Endodermal cell (in vitro differentiated cells): ENCODE results near the gene NPHP4. TPM values are rescaled to one million over a fixed set of nuclear protein-coding genes. Genes with fewer than 3 reads are reported as not detected.

ENCODE experiments used
- DNase-seq: peaks from one replicate; pipeline ENCODE4 v3.0.0-alpha.2; 2017
- H3K27ac ChIP-seq: 2 replicates; pipeline ENCODE4 v1.5.1; 2013; ENCODE audit warnings: mild to moderate bottlenecking, low read depth, low read length, moderate library complexity
- H3K27me3 ChIP-seq: 2 replicates; pipeline ENCODE4 v1.6.1; 2013; ENCODE audit warnings: mild to moderate bottlenecking, low read length, moderate library complexity; ENCODE audit not compliant: insufficient read depth, control insufficient read depth, poor library complexity, severe bottlenecking
- H3K36me3 ChIP-seq: 2 replicates; pipeline ENCODE4 v1.7.0; 2013; ENCODE audit warnings: mild to moderate bottlenecking, low read length, moderate library complexity; ENCODE audit not compliant: control insufficient read depth, insufficient read depth
- H3K4me1 ChIP-seq: one replicate; pipeline ENCODE4 v1.7.0; 2013; ENCODE audit warnings: low read length; ENCODE audit not compliant: control insufficient read depth, insufficient read depth
- H3K4me3 ChIP-seq: 2 replicates; pipeline ENCODE4 v1.5.1; 2013; ENCODE audit warnings: mild to moderate bottlenecking, low read length, moderate library complexity
- H3K9ac ChIP-seq: 2 replicates; pipeline ENCODE4 v1.6.1; 2013; ENCODE audit warnings: mild to moderate bottlenecking, low read length, moderate library complexity; ENCODE audit not compliant: poor library complexity, severe bottlenecking; ENCODE audit errors: extremely low read depth
- H3K9me3 ChIP-seq: 2 replicates; pipeline ENCODE4 v1.6.1; 2013; ENCODE audit warnings: mild to moderate bottlenecking, low read length, moderate library complexity; ENCODE audit not compliant: control insufficient read depth
- H3K27ac Mint-ChIP-seq: 2 replicates; pipeline ENCODE4 v1.8.0; 2020; ENCODE audit warnings: mixed read lengths
- H3K27me3 Mint-ChIP-seq: 2 replicates; pipeline ENCODE4 v1.8.0; 2021; ENCODE audit warnings: mild to moderate bottlenecking, mixed read lengths; ENCODE audit not compliant: insufficient read depth
- H3K36me3 Mint-ChIP-seq: 2 replicates; pipeline ENCODE4 v1.8.0; 2020; ENCODE audit warnings: low read depth, mixed read lengths
- H3K4me1 Mint-ChIP-seq: 2 replicates; pipeline ENCODE4 v1.8.0; 2020; ENCODE audit warnings: mixed read lengths
- H3K4me3 Mint-ChIP-seq: 2 replicates; pipeline ENCODE4 v1.8.0; 2020; ENCODE audit warnings: mild to moderate bottlenecking, moderate library complexity, mixed read lengths
- H3K9me3 Mint-ChIP-seq: 2 replicates; pipeline ENCODE4 v1.8.0; 2020; ENCODE audit warnings: mild to moderate bottlenecking, mixed read lengths
- CTCF ChIP-seq: fragments of 200-600 bp; sonication (generic); conservative IDR thresholded peaks from 2 replicates; pipeline ENCODE4 v1.5.0; 2021; ENCODE audit warnings: antibody characterized with exemption, mild to moderate bottlenecking
- WGBS, 2 experiments: methylation state at CpG; one replicate each; pipeline versions ENCODE4 v1.1.5 to v1.1.7; 2013; ENCODE audit warnings: missing lambda C conversion rate in 2 of 2, mixed read lengths in 1 of 2; ENCODE audit not compliant: insufficient coverage in 1 of 2, insufficient read length in 1 of 2; 5-methylcytosine and 5-hydroxymethylcytosine counted together
- microRNA-seq: library from miRNA; unstranded; fragments of <30 nt; microRNA quantifications from one replicate; pipeline ENCODE4 v1.2.0, GENCODE V29; 2020; ENCODE audit warnings: borderline microRNAs expressed
- total RNA-seq, 2 donors: library from RNA; stranded (reverse); fragmentation: NEBNext Ultra II Directional in 1 of 2; extraction: Animal tissue kit (Norgen Biotek cat#: 25700) in 1 of 2; gene quantifications; 2 replicates in 1 of 2; 3 replicates in 1 of 2; pipeline ENCODE4 v1.2.1, GENCODE V29; 2021

The NPHP4 gene
- total RNA-seq, 2 donors from 2014 or later, result 19.1 to 25.4 TPM

- H3K4me1 Mint-ChIP-seq, result no peaks in the 10 kb centered on the region
- Histone ChIP-seq H3K27me3 (no peaks in the 10 kb centered on the region), H3K9ac (no peak overlapping the region), H3K27ac (no peak overlapping the region), H3K4me1 (no peaks in the 10 kb centered on the region), H3K36me3 (no peaks in the 10 kb centered on the region), H3K9me3 (peaks cover 20% of the 10 kb centered on the region), H3K4me3 (no peak overlapping the region)
- peaks cover 29% of the 10 kb centered on the region for H3K9me3 Mint-ChIP-seq
- no peak overlapping the region for H3K4me3 Mint-ChIP-seq
- whole genome bisulfite sequencing, 2 experiments, result 59 to 86% methylated on average over 2 to 5 of the region's 8 CpGs
- H3K27ac Mint-ChIP-seq, result no peak overlapping the region
- DNase-seq, result no peak
- peaks cover under 1% of the 10 kb centered on the region for H3K36me3 Mint-ChIP-seq
- H3K27me3 Mint-ChIP-seq, result peaks cover 14% of the 10 kb centered on the region
- no peak for TF ChIP-seq CTCF
Measured at GRCh38 chr1:5813480-5813879, 178.7 kb downstream of the NPHP4 start.

Small RNAs within 50 kb of the gene (microRNA-seq; reads per million reads assigned to microRNA genes)
- 0.44 reads per million for gene MIR4689

Other genes with a start within 250 kb of the NPHP4 start
- gene KCNAB2, start 53.5 kb upstream of the NPHP4 start, total RNA-seq, result 10 to 100 TPM; 14.9 to 22.9 TPM
- under 1 TPM; 0.40 to 0.69 TPM for gene CHD5, start 187.9 kb upstream of the NPHP4 start, total RNA-seq
- gene RPL22, start 207.2 kb upstream of the NPHP4 start, total RNA-seq, result 100 to 1,000 TPM; 409 to 481 TPM
- 1 to 10 TPM; 4.8 to 7.7 TPM for gene RNF207, start 213.7 kb upstream of the NPHP4 start, total RNA-seq
- 10 to 100 TPM; 75.9 to 80.3 TPM for gene ICMT, start 243.5 kb upstream of the NPHP4 start, total RNA-seq